HG03558 (cell line): ENCODE results near the gene SLC17A7.
"Not testable (repeated sequence)": the region's sequence is repeated elsewhere in the genome, so short reads cannot be mapped to it uniquely, and the experiment has no call there.

Experiments used
- ATAC-seq: cut with Tn5 transposase; IDR thresholded peaks from one replicate; pipeline ENCODE4 v1.9.1; 2021; ENCODE audit warnings: moderate number of reproducible peaks; ENCODE audit not compliant: unreplicated experiment; ENCODE audit errors: extremely low read depth

The SLC17A7 gene

DNA sequence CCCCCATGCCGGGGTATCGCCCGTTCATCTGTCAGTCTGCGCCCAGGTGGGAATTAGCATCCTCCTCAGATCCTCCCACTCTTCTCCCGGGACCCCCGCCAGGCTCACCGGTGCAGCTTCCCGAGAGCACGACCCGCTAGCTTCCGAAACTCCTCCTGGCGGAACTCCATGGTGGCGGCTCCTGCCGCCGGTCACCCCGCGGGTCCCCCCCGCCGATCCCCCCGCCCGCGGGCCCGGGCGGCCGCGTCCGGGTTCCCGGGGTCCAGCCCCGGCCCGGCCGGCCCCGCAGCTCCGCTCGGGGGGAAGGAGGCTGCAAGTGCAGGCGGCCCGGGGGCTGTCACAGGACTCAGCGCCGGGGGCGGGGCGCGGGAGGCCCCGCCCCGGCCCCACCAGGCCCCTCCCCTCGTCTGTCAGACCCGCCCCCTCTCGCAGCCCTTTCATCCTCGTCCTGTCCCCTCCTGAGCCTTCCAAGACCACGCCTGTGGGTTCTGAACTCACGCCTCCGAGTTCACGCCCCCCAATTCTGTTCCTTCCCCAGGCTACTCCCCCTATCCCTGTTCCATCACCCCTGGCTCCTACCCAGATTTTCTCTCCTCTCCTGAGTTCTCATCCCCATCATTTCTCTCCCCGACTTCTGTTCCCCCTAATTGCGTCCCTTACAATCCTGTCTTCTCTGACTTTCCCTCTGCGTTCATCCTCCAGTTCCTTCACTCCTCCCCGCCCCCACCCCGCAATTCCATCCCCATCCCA, at the start of gene SLC17A7:
Gene SLC17A7 (minus strand): TSS at position 318 of the 750 bp plus-strand sequence. CDS start 148 bp downstream, at position 170.
- no peak for ATAC-seq

DNA sequence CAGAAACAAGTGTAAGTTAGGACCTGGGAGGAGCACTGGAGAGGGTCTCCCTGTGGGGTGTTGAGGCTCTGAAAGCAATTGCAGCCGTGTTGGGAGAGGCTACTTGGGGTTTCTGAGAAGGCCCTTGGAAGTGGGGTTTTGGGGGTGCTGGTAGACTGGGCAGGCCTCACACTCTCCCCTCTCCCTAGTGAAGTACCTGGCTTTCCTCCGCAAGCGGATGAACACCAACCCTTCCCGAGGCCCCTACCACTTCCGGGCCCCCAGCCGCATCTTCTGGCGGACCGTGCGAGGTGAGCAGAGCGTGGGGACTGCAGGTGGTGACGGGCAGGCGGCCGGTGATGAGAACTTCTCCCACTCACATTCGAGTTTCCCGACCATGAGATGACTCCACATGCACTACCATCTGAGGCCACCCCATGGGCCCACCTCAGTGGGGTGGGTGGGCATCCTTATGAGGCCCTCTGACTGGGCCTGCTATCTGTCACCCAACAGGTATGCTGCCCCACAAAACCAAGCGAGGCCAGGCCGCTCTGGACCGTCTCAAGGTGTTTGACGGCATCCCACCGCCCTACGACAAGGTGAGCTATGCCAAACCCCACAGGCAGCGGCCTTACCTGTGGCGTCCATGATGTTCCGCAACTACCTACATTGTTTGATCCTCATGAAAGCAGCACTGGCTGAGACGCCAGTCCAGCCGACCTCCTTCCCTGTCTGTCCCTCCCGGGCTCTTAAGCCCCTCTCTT, 49.1 kb upstream of the SLC17A7 start:
- no peak for ATAC-seq

DNA sequence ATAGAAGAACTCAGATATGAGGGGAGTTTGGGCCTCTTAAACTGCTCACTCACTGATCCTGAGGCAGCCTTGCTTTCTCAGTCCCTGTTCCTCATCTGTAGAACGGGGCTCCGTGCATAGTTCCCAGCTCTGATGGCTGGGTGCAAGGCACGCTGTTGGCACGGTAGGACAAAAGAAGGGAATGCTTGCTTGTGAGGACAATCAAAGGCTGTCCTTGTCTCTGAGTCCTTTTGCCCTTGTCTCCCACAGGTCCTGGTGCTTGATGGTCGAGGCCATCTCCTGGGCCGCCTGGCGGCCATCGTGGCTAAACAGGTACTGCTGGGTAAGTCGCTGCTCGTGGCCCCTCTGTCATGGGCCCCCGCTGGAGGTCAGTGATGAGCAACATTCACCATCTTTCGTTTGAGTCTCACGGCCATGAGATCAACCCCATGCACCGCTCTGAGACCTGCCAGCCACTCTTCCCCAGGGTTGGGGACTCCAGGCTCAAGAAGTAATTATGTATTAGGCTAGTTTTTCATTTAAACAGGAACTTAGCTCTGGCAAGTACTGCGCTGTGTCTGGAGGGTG, 48.4 kb upstream of the SLC17A7 start:
- no peak for ATAC-seq

DNA sequence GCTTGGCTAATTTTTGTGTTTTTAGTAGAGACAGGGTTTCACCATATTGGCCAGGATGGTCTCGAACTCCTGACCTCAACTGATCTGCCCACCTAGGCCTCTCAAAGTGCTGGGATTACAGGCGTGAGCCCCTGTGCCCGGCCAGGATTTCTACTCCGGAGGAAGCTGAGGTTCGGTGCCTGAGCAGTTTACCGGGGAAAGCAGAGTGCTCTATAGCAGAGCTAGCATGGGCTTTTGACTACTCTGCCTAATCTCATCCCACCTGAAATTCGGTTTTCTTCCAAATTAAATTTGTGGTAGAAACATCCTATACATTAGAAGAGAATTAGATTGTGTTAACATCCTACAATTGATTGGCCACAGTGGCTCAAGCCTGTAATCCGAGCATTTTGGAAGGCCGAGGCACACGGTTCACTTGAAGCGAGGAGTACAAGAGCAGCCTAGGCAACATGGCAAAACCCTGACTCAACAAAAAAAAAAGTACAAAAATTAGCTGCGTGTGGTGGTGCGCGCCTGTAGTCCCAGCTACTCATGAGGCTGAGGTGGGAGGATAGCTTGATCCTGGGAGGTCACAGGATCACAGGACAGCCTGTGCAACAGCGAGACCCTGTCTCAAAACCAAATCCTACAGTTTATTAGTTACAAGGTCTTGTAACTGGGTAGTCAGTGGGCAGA, 47.7 kb upstream of the SLC17A7 start:
- no peak for ATAC-seq

DNA sequence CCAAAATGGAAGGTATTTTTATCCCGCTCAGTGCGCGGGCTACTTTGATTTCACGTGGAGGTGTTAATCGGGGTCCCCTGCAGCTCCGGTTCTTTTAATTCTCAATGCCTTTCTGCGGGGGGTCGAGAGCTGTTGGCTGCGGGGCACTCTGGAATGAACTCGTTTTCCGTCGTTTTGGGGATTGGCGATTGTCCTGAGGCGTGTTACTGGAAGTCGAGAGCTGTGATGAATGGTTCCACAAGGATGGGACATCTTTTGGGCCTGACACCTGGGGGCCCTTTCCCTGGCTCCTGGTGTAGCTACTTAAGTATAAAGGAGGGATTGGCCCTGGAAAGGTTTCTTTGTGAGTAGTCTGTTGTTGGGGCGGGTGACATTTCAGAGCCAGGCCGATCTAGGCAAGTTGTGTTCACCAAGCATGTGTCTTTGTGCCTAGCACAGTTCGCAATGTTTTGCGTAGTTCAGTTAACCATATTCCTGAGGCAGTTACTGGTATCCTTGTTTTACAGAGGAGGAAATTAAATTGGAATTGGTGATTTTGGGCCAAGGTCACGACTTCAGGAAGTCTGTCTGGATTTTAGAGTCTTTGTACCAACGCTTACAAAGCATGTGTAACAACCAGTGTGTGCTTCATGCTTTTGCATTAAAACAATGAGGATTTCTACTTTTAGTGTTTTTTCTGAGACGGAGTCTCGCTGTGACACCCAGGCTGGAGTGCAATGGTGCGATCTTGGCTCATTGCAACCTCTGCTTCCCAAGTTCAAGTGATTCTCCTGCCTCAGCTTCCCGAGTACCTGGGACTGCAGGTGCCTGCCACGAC, 46.9 kb upstream of the SLC17A7 start:
- no peak for ATAC-seq

DNA sequence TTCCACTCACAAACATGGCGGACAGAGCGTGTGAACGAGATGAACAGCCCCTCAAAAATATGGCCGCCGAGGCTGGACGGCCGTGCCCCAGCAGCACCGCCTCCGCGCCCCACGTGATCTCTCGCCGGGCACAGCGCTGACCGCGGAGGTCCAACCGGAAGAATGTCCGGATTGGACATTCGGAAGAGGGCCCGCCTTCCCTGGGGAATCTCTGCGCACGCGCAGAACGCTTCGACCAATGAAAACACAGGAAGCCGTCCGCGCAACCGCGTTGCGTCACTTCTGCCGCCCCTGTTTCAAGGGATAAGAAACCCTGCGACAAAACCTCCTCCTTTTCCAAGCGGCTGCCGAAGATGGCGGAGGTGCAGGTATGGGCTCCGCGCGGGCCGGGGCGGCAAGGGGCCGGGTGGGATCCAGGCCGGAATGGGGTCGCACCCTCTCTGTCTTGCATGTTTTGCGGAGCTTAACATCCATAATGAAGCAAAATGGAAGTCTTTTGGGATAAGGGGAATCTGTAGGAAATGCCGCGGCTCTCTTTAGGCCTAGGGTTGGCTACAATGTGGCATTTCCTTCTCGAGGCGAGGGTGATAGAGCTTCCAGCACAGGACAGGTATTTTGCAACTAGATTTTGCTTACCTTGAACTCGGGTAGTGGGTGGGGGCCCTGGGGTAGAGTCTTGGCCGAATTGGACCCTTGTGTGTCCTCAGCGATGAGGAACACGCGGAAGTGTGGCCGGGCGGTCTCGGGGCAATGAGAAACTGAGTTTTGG, 46.1 kb upstream of the SLC17A7 start, which contains the start of gene RPL13A:
Gene RPL13A (plus strand): TSS at position 332 of the 769 bp plus-strand sequence. CDS start 22 bp downstream, at position 354.
- peak; percentile 69 for ATAC-seq

DNA sequence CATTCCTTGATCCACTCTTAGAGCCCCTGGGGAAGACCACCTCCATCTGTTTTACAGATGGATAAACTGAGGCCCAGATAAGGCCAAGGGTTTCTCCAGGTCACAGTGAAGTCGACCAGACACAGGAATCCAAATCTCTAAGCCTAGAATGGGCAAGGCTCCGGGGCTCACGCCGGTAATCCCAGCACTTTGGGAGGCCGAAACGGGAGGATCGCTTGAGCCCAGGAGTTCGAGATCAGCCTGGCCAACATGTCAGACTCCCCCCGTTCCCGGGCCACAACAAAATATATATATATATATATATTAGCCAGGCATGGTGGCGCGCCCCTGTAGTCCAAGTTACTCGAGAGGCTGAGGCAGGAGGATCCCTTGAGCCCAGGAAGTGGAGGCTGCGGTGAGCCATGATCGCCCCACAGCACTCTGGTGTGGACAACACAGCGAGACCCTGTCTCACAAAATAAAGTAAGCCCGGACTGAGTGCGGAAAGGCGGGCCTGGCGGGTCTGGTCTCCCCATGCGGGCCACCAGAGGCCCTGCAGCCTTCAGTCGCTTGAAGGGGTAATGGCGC, 45.5 kb upstream of the SLC17A7 start:
- ATAC-seq: no peak

DNA sequence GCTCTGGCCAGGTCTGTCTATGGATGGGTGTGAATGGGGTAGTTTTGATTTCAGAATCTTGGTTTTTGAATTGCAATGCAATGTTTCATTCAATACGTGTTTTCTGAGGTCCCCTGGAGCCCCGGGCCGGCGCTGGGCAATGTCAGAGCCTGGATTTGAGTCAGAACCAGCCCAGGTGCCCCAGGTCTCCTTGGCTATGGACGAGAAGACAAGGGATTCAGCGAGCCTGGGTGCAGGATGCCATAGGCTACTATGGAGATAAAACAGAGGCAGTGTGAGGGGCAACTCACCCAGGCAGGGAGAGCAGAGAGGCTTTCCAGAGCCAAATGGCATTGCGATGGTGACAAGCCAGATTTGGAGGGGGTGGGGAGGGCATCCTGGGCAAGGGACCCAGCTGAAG, 44.9 kb upstream of the SLC17A7 start:
- no peak for ATAC-seq

DNA sequence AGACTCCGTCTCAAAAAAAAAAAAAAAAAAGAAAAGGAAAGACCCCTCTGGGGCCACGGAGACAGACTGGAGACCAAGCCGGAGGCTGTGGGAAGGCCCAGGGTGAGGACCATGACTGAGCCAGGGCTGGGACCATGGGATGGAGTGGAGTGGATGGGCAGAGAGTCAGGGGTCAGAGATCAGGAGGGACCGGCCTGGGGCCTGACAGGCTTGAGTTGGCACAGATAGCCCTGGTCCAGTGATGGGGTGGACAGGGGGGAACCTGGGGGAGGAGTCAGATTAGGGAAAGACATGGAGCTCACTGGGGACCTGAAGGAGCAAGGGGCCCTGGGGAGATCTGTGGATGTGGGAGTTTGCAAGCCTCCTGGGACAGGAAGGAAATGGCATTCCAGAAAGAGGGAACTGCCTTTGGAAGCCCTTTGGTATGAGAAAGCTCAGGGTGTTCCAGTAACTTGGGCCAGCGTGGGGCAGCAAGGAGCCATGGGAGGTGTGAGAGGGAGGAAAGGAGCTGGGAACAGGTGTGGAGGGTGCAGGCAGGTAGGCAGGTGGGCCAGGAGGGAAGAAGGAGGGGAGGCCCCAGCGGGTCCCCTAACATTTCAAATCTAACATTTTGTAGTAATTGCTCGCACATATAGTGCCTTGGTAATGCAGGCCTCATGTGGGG, 39.8 kb upstream of the SLC17A7 start:
- ATAC-seq: no peak

DNA sequence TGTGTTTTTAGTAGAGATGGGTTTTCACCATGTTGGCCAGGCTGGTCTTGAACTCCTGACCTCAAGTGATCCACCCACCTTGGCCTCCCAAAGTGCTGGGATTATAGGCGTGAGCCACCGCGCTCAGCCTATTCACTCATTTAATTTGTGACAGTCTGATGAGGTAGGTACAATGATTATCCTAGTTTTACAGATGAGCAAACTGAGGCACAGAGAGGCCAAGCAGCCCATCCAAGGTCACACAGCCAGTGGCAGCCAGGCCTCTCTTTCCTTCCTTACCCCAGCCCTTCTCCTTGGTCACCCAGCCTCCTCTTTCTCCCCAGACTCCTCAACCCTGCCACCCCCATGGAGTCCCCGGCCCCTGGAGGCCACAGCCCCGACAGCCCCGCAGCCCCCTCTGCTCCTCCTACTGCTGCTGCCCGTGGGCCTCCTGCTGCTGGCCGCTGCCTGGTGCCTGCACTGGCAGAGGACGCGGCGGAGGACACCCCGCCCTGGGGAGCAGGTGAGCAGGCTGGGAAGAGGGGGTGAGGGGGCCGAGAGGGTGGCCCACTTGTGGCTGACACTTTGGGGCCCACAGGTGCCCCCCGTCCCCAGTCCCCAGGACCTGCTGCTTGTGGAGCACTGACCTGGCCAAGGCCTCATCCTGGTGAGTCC, 38.8 kb upstream of the SLC17A7 start:
- ATAC-seq: no peak

DNA sequence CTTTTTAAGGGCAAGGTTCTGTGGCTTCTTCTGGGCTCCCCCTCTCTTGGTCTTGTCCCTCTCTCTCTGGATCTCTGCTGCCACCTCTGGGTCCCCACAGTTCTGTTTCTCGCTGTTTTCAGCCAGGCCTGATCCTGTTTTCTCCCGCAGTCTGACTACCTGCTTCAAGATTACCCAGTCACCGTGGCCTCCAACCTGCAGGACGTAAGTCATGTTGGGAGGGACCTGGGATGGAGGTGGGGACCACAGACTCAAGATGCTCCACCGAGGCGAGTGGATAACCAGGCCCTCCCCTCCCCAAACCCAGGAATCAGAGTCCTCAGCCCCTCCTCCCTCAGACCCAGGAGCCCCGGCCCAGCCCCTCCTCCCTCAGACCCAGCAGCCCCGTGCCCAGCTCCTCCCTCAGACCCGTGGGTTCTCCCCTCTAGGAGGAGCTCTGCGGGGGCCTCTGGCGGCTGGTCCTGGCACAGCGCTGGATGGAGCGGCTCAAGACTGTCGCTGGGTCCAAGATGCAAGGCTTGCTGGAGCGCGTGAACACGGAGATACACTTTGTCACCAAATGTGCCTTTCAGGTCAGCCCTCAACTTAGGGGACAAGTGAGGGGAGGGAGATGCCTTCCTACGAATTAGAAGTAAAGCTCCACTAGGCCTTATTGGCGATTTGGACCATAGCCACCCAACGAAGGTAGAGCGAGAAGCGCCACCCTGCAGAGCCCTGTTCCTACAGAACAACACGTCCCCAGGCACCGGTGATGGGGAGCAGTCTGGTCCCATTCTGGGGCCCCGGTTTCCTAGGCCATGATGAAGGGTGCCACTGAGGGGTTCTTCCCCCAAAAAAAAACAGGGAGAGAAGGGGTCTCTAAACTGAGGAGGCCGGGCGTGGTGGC, 34.9 kb upstream of the SLC17A7 start:
- ATAC-seq: no peak

DNA sequence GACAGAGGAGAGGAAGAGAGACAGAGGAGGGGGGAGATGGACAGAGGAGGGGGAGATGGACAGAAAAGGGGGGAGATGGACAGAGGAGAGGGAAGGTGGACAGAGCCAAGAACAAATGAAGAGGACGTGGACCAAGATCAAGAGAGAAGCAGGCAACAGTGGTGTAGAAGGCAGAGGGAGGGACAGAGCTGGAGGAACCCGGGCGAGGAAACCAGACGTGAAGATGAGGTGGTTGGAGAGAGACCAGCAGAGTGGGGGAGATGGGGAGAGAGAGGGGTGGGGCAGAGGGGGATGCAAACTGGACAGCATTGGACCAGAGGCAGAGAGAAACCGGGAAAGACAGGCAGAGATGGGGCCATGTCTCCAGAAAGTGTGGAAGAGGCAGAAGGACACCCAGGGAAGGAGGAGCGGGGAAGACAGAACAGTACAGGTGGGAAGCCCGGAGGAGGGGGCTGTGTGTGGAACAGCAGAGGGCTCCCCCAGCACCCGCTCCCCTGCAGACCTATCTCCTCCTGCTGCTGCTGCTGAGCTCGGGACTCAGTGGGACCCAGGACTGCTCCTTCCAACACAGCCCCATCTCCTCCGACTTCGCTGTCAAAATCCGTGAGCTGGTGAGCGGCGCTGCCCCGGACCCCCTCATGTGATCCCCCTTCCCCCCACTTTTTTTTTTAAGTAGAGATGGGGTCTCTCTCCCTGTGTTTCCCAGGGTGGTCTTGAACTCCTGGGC, 34.0 kb upstream of the SLC17A7 start:
- ATAC-seq: no peak

DNA sequence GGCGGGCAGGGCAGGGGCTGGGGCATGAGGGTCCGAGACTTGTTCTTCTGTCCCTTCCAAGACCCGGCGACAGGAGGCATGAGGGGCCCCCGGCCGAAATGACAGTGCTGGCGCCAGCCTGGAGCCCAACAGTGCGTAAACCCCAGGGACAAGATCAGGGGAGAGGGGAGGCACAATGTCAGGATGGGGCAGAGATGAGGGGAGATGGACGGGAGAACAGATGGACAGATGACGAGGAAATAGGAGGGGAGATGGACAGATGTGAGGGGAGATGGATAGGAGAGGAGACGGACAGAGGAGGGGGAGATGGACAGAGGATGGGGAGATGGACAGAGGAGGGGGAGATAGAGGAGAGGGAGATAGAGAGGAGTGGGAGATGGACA, 33.2 kb upstream of the SLC17A7 start:
- ATAC-seq: no peak

DNA sequence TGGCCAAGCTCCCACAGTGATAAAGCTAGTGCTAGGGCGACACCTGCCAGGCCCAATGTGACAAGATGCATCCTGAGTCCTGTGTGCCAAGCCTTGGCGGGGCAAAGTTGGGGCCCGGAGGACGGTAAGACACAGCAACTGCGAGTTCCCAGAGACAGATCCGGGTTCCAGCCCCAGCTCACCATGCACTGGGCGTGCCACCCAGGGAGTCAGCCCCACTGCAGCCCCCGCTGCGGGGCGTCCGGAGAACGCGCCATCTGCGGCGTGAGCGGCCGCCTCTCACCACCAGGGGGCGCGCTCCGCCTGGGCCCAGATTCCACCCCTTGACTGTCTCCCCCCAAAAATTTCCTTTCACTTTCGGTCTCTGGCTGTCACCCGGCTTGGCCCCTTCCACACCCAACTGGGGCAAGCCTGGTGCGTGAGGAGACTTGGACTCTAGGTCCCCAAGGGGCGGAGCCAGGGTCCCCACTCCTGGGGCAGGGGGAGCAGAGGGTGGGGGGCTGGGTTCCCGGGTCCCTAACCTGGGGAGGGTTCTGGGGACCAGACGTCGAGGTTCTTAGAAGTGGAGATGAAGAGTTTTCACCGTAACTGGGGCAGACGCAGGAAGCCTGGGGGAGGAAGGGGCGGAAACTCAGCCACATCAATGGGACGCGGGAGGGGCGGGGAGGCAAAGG, 32.7 kb upstream of the SLC17A7 start, which contains the start of gene FLT3LG:
Gene FLT3LG (plus strand): TSS at position 348 of the 674 bp plus-strand sequence. CDS start 425 bp downstream, outside the sequence.
- no peak for ATAC-seq

DNA sequence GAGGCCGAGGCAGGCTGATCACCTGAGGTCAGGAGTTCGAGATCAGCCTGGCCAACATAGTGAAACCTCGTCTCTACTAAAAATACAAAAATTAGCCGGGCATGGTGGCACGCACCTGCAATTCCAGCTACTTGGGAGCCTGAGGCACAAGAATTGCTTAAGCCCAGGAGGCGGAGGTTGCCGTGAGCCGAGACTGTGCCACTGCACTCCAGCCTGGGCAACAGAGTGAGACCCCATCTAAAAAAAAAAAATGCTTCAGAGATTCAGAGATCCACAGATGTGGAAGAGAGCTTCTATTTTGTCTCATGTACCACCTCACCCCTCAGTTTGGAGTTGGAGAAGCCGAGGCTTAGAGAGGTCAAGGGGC, 32.2 kb upstream of the SLC17A7 start:
- not testable (repeated sequence) for ATAC-seq

DNA sequence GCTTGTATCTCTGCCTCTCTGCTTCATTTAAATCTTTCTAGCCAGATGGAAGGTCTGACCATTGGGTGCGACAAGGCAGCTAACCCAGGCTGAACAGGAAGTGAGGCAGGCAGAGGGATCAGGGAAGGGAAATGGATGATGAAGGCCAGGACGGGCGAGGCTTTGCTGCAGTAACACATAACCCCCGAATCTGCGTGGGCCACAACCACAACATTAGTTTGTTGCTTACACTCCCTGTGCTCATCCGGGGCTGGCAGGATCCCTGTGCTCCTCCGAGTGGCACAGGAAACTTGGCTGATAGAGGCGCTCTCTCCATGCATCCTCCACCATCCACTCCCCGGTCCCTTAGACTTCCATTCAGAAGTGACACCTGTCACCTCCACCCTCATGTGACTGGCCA, 31.6 kb upstream of the SLC17A7 start:
- ATAC-seq: no peak
